Ascending aorta (tissue), 2 donors: ENCODE measurements around the gene TRIM17. TPM values are rescaled to one million over a fixed set of nuclear protein-coding genes. Genes with fewer than 3 reads are reported as not detected.

Experiments
- DNase-seq, 2 donors: peaks; one replicate each; pipeline ENCODE4 v3.0.0-alpha.2; 2019; ENCODE audit warnings: low spot score in 2 of 2
- H3K27ac ChIP-seq, 2 donors: fragments of 200-600 bp; sonication (generic); one replicate each; pipeline ENCODE4 v1.5.1; 2016 to 2017; ENCODE audit warnings: mild to moderate bottlenecking in 1 of 2
- H3K27me3 ChIP-seq: fragments of 200-600 bp; sonication (generic); one replicate; pipeline ENCODE4 v1.5.1; 2017
- H3K36me3 ChIP-seq, 2 donors: fragments of 200-600 bp; sonication (generic); one replicate each; pipeline ENCODE4 v1.5.1; 2016
- H3K4me1 ChIP-seq, 2 donors: fragments of 200-600 bp; sonication (generic); one replicate each; pipeline ENCODE4 v1.5.1; 2016 to 2017; ENCODE audit warnings: mild to moderate bottlenecking in 1 of 2
- H3K4me3 ChIP-seq, 2 donors: fragments of 200-600 bp; sonication (generic); one replicate each; pipeline ENCODE4 v1.5.1; 2016 to 2017; ENCODE audit warnings: mild to moderate bottlenecking in 1 of 2
- H3K9me3 ChIP-seq, 2 donors: fragments of 200-600 bp; sonication (generic); one replicate each; pipeline ENCODE4 v1.5.1; 2016
- intact Hi-C: fragments of 100-400 bp; cut with DNase I; formaldehyde crosslinking; loops from one replicate; pipeline ENCODE4 v1.15.1; 2023
- total RNA-seq: library from RNA; depleted of rRNA; stranded (reverse); fragments of >200 nt; gene quantifications from one replicate; pipeline ENCODE4 v1.1.0, GENCODE V29; 2016
- TF ChIP-seq, protein P1 (sequence below), 3 experiments: fragments of 200-600 bp in 2 of 3; fragments of 450-650 bp in 1 of 3; sonication (generic) in 2 of 3; IDR thresholded peaks; one replicate each; pipeline ENCODE4 v1.5.1; 2016 to 2019; ENCODE audit warnings: antibody characterized with exemption in 3 of 3, mild to moderate bottlenecking in 1 of 3, moderate library complexity in 1 of 3

The TRIM17 gene
- total RNA-seq, 1 donor from 2014 or later = not detected

DNA sequence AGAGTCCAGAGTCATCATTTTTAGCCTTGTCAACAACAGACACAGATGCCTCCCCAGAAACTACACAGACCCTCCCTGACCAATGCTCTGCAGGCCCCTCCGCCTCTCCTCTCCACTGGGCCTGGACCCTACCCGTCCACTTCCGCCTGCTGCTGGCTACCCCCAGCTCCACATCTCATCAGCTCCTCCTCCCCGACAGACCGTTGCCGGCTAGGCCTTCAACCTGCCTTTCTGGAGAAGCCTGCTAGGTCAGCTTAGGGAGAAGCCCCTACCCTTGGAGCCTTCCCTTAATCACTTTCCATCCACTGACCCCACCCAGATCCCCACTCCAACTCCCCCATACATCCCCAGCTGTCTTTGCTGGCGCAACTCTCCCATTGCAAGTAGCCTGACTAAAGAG lies 1.4 kb downstream of the TRIM17 start:
- Histone ChIP-seq H3K4me3 (no peak overlapping the region), H3K4me1 (peaks cover 6 to 10% of the 10 kb centered on the region in 2 donors), H3K27me3 (peaks cover 19% of the 10 kb centered on the region), H3K36me3 (no peaks in the 10 kb centered on the region), H3K9me3 (no peaks in the 10 kb centered on the region), H3K27ac (no peak overlapping the region)
- intact Hi-C loops = no loop called here
- DNase-seq = no peak
- TF ChIP-seq, protein P1, sequence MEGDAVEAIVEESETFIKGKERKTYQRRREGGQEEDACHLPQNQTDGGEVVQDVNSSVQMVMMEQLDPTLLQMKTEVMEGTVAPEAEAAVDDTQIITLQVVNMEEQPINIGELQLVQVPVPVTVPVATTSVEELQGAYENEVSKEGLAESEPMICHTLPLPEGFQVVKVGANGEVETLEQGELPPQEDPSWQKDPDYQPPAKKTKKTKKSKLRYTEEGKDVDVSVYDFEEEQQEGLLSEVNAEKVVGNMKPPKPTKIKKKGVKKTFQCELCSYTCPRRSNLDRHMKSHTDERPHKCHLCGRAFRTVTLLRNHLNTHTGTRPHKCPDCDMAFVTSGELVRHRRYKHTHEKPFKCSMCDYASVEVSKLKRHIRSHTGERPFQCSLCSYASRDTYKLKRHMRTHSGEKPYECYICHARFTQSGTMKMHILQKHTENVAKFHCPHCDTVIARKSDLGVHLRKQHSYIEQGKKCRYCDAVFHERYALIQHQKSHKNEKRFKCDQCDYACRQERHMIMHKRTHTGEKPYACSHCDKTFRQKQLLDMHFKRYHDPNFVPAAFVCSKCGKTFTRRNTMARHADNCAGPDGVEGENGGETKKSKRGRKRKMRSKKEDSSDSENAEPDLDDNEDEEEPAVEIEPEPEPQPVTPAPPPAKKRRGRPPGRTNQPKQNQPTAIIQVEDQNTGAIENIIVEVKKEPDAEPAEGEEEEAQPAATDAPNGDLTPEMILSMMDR (IDR thresholded peaks at IDR 0.05) = no peak

GRCh38 chr1:228414511-228415211 lies 2.0 kb downstream of the TRIM17 start:
- H3K36me3 ChIP-seq = no peaks in the 10 kb centered on the region
- TF ChIP-seq, protein P1 (IDR thresholded peaks at IDR 0.05) = no peak
- intact Hi-C loops = no loop called here
- no peak overlapping the region for H3K27ac ChIP-seq
- no peak overlapping the region for H3K4me3 ChIP-seq
- H3K9me3 ChIP-seq = no peaks in the 10 kb centered on the region
- DNase-seq = no peak
- H3K27me3 ChIP-seq = peaks cover 19% of the 10 kb centered on the region
- peaks cover 6 to 10% of the 10 kb centered on the region in 2 donors for H3K4me1 ChIP-seq

DNA sequence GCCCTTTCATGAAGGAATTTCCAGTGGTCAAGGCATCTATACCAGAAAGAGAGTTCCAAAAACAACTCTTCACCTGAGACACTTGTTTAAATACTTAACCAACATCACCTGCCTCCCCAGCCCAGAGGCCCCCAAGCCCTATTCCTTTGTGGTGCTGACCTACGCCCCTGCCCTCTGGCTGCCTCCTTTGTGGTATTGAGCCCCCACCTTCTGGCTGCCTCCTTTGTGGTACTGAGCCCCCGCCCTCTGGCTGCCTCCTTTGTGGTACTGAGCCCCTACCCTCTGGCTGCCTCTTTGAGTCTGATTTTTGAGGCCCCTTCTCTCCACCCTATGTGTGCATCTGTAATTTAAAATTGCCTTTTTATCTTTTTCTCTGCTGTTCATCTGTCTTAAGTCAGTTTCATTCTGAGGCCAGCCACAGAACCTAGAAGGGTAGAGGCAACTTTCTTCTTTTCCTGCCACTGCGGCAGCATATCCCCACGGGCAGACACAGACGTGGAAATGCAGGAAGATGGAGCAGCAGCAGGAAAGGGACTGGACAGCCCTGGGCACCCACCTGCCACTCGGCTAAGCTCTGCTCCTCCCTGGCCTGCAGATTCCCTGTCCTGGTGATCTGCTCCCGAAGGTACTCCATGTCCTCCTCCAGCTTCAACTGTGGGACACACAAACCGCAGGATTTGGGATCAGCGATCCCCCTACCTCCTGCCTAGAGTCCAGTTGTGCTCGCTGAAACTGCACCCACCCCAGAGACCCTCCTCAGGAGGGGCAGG lies 3.2 kb downstream of the TRIM17 start:
- Histone ChIP-seq H3K27me3 (peaks cover 19% of the 10 kb centered on the region), H3K9me3 (no peaks in the 10 kb centered on the region), H3K36me3 (no peaks in the 10 kb centered on the region), H3K4me3 (no peak overlapping the region), H3K4me1 (peaks cover 6 to 10% of the 10 kb centered on the region in 2 donors), H3K27ac (no peak overlapping the region)
- intact Hi-C loops = no loop called here
- no peak for DNase-seq
- TF ChIP-seq, protein P1 (IDR thresholded peaks at IDR 0.05) = no peak

DNA sequence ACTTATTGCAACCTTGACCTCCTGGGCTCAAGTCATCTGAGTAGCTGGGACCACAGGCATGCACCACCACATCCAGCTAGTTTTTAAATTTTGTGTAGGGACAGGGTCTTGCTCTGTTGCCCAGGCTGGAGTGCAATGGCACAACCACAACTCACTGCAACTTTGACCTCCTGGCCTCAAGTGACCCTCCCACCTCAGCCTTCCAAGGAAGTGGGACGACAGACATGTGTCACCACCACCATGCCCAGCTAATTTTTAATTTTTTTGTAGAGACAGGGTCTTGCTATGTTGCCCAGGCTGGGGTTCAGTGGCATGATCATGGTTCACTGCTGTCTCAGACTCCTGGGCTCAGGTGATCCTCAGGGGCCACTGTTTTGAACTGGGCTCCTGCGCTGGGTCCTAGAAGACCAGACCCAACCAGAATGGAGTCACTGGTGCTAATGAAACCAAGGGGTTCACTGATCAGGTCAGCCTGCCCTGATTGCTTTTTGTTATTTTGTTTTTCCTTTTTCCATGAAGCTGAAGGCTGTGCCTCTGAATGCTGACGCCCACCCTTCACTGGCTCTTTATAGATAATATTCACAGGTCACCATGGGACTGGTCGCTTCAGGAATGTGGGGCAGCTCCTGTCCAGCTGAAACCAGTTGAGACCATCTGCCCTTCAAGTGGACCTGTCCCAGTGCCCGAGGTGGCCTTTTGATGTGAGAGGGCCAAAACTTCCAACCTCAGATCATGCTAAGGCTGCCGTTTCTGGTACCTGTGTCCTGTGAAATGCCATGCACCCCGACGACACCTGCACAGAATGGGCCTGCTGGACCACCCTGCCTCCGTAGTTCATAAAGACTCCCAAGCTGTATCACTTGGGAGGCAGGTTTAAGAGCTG lies 4.9 kb downstream of the TRIM17 start:
- intact Hi-C loops = no loop called here
- Histone ChIP-seq H3K4me3 (no peak overlapping the region), H3K27ac (no peak overlapping the region), H3K9me3 (no peaks in the 10 kb centered on the region), H3K27me3 (peaks cover 16% of the 10 kb centered on the region), H3K36me3 (no peaks in the 10 kb centered on the region), H3K4me1 (peaks cover 10 to 16% of the 10 kb centered on the region in 2 donors)
- TF ChIP-seq, protein P1 (IDR thresholded peaks at IDR 0.05) = no peak
- DNase-seq = no peak

DNA sequence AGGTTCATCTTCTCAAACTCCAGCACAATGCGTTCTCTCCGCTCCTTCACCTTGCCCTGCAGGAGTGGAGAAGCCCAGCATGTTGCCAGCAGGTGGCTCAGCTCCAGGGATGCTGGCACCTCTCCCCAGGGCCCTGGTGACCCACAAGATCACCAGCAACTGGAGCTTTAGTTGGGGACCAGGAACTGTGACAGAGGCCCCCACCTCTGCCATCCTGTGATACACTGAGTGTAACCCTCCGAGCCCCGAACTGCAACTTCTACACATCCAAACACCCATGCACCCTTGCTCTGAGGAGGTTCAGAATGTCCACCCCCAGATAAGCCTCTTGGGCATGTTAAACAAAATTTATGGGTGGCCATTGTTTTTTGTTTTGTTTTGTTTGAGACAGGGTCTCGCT lies 5.5 kb downstream of the TRIM17 start:
- Histone ChIP-seq H3K9me3 (no peaks in the 10 kb centered on the region), H3K4me1 (peaks cover 4 to 9% of the 10 kb centered on the region in 2 donors), H3K27ac (no peak overlapping the region), H3K4me3 (no peak overlapping the region), H3K27me3 (peaks cover 10% of the 10 kb centered on the region), H3K36me3 (no peaks in the 10 kb centered on the region)
- TF ChIP-seq, protein P1 (IDR thresholded peaks at IDR 0.05) = no peak
- intact Hi-C loops = no loop called here
- DNase-seq = no peak
